ENCODE measurements around the gene TMEM92. TPM values are rescaled to one million over a fixed set of nuclear protein-coding genes. Genes with fewer than 3 reads are reported as not detected.

TMEM92 gene
- polyA plus RNA-seq, 1 donor (not counting 4 experiments of a cell fraction or from before 2014, with no cell fraction given), result 0.88 TPM

- no peak for FAIRE-seq
- dilution Hi-C loops (cut with MboI; ENCODE audit: extremely low pct_ligation_motif_present, low sequenced_read_pairs), result no loop called here
Measured at GRCh38 chr17:50248255-50248654, 26.0 kb upstream of the TMEM92 start.

GRCh38 chr17:50252781-50253180, 21.5 kb upstream of the TMEM92 start:
- Histone ChIP-seq H3K27me3 (ENCODE audit: control insufficient read depth, extremely low read depth, insufficient read depth, low read length) (peaks cover 3% of the 10 kb centered on the region), H3K4me1 (ENCODE audit: control insufficient read depth, extremely low read depth, insufficient read depth, low read length) (no peaks in the 10 kb centered on the region), H3K4me3 (ENCODE audit: control insufficient read depth in 2 of 3, extremely low read depth in 1 of 3, insufficient read depth in 2 of 3, low read depth in 1 of 3, low read length in 3 of 3) (no peak overlapping the region), H3K27ac (ENCODE audit: control insufficient read depth, insufficient read depth, low read length) (no peak overlapping the region), H4K20me1 (ENCODE audit: control insufficient read depth, extremely low read depth, insufficient read depth, low read length) (no peaks in the 10 kb centered on the region), H3K9ac (ENCODE audit: control insufficient read depth, extremely low read depth, insufficient read depth, low read length) (no peak overlapping the region), H3K79me2 (ENCODE audit: control insufficient read depth, insufficient read depth, low read length) (no peaks in the 10 kb centered on the region), H3K9me3 (ENCODE audit: control insufficient read depth, low read depth, low read length) (no peaks in the 10 kb centered on the region), H3K4me2 (ENCODE audit: control insufficient read depth, extremely low read depth, insufficient read depth, low read depth, low read length) (no peak overlapping the region), H3K36me3 (ENCODE audit: control insufficient read depth in 2 of 2, extremely low read depth in 1 of 2, insufficient read depth in 2 of 2, low read length in 2 of 2) (no peaks in the 10 kb centered on the region), H2AFZ (ENCODE audit: control insufficient read depth, low read length) (no peak overlapping the region), H3K9me1 (ENCODE audit: control insufficient read depth, extremely low read depth, insufficient read depth, low read length) (no peaks in the 10 kb centered on the region)
- FAIRE-seq, result no peak
- dilution Hi-C loops (cut with MboI; ENCODE audit: extremely low pct_ligation_motif_present, low sequenced_read_pairs), result no loop called here
- TF ChIP-seq CTCF (optimal IDR thresholded peaks at IDR 0.05 in 1 of 3, IDR thresholded peaks at IDR 0.05 in 1 of 3, conservative IDR thresholded peaks at IDR 0.05 in 1 of 3; ENCODE audit: extremely low read depth in 1 of 3, insufficient read depth in 2 of 3, low read length in 3 of 3) (no peak), EZH2 (IDR thresholded peaks at IDR 0.05; ENCODE audit: low read length) (no peak)
- DNase-seq (ENCODE audit: low read depth, low spot score), result no peak

More at GRCh38 chr17:50248255-50248654, 26.0 kb upstream of the TMEM92 start:
- Histone ChIP-seq H3K9me3 (ENCODE audit: control insufficient read depth, low read depth, low read length) (no peaks in the 10 kb centered on the region), H3K4me2 (ENCODE audit: control insufficient read depth, extremely low read depth, insufficient read depth, low read depth, low read length) (no peak overlapping the region), H3K9me1 (ENCODE audit: control insufficient read depth, extremely low read depth, insufficient read depth, low read length) (no peaks in the 10 kb centered on the region), H3K9ac (ENCODE audit: control insufficient read depth, extremely low read depth, insufficient read depth, low read length) (no peak overlapping the region), H3K36me3 (ENCODE audit: control insufficient read depth in 2 of 2, extremely low read depth in 1 of 2, insufficient read depth in 2 of 2, low read length in 2 of 2) (no peaks in the 10 kb centered on the region), H4K20me1 (ENCODE audit: control insufficient read depth, extremely low read depth, insufficient read depth, low read length) (no peaks in the 10 kb centered on the region), H2AFZ (ENCODE audit: control insufficient read depth, low read length) (no peak overlapping the region), H3K4me3 (ENCODE audit: control insufficient read depth in 2 of 3, extremely low read depth in 1 of 3, insufficient read depth in 2 of 3, low read depth in 1 of 3, low read length in 3 of 3) (no peak overlapping the region), H3K4me1 (ENCODE audit: control insufficient read depth, extremely low read depth, insufficient read depth, low read length) (no peaks in the 10 kb centered on the region), H3K79me2 (ENCODE audit: control insufficient read depth, insufficient read depth, low read length) (no peaks in the 10 kb centered on the region), H3K27me3 (ENCODE audit: control insufficient read depth, extremely low read depth, insufficient read depth, low read length) (no peaks in the 10 kb centered on the region), H3K27ac (ENCODE audit: control insufficient read depth, insufficient read depth, low read length) (no peak overlapping the region)
- no peak for TF ChIP-seq CTCF (optimal IDR thresholded peaks at IDR 0.05 in 1 of 3, IDR thresholded peaks at IDR 0.05 in 1 of 3, conservative IDR thresholded peaks at IDR 0.05 in 1 of 3; ENCODE audit: extremely low read depth in 1 of 3, insufficient read depth in 2 of 3, low read length in 3 of 3)
- no peak for TF ChIP-seq EZH2 (IDR thresholded peaks at IDR 0.05; ENCODE audit: low read length)
- DNase-seq (ENCODE audit: low read depth, low spot score), result no peak

Data from keratinocyte (primary cell).